Peyer's patch (tissue), 4 donors: ENCODE results near the gene KAZN.

Source experiments
- POLR2A ChIP-seq, 2 donors: fragments of 450-650 bp; IDR thresholded peaks; one replicate each; pipeline ENCODE4 v1.5.1; 2017; ENCODE audit warnings: antibody characterized with exemption in 2 of 2, mild to moderate bottlenecking in 2 of 2, moderate library complexity in 2 of 2
- TF ChIP-seq, protein P1 (sequence below), 6 experiments: fragments of 450-650 bp in 4 of 6; fragments of 200-600 bp in 2 of 6; sonication (generic) in 1 of 6; IDR thresholded peaks; one replicate each; pipeline ENCODE4 v1.5.1; 2017 to 2019; ENCODE audit warnings: antibody characterized with exemption in 6 of 6, mild to moderate bottlenecking in 3 of 6, moderate library complexity in 1 of 6

GRCh38 chr1:15020943-15021745 is 422.7 kb downstream of the KAZN start:
- no peak for TF ChIP-seq POLR2A (IDR thresholded peaks at IDR 0.05)
- TF ChIP-seq, protein P1, sequence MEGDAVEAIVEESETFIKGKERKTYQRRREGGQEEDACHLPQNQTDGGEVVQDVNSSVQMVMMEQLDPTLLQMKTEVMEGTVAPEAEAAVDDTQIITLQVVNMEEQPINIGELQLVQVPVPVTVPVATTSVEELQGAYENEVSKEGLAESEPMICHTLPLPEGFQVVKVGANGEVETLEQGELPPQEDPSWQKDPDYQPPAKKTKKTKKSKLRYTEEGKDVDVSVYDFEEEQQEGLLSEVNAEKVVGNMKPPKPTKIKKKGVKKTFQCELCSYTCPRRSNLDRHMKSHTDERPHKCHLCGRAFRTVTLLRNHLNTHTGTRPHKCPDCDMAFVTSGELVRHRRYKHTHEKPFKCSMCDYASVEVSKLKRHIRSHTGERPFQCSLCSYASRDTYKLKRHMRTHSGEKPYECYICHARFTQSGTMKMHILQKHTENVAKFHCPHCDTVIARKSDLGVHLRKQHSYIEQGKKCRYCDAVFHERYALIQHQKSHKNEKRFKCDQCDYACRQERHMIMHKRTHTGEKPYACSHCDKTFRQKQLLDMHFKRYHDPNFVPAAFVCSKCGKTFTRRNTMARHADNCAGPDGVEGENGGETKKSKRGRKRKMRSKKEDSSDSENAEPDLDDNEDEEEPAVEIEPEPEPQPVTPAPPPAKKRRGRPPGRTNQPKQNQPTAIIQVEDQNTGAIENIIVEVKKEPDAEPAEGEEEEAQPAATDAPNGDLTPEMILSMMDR (IDR thresholded peaks at IDR 0.05), result no peak
